HepG2 (cell line): ENCODE data around the gene SPON2. TPM values are rescaled to one million over a fixed set of nuclear protein-coding genes. Genes with fewer than 3 reads are reported as not detected.
A peak's percentile ranks its signal among the peaks of the same experiment; 100 is the strongest.

ENCODE experiments used
- ASH2L ChIP-seq: fragments of 300-600, 200-600 bp; sonication (generic); IDR thresholded peaks from 2 replicates; pipeline ENCODE4 v1.7.0; 2017; ENCODE audit warnings: low read depth, mild to moderate bottlenecking, moderate library complexity, mixed read lengths, low read length; ENCODE audit not compliant: insufficient read length
- CAMTA2 ChIP-seq: sonication (generic); formaldehyde crosslinking; IDR thresholded peaks from 2 replicates; pipeline ENCODE4 v1.4.0; 2020; ENCODE audit warnings: mild to moderate bottlenecking, missing genetic modification reagents, borderline replicate concordance
- CBX2 ChIP-seq, 2 experiments: fragments of 200-600 bp in 1 of 2; sonication (generic); formaldehyde crosslinking in 1 of 2; IDR thresholded peaks; 2 replicates each; pipeline versions ENCODE4 v1.7.0 to v1.8.1; 2018 to 2022; ENCODE audit warnings: low read depth in 2 of 2, low read length in 1 of 2, mild to moderate bottlenecking in 1 of 2, missing genetic modification reagents in 1 of 2
- CCDC6 ChIP-seq: sonication (generic); formaldehyde crosslinking; IDR thresholded peaks from 2 replicates; pipeline ENCODE4 v1.8.1; 2022; ENCODE audit warnings: mild to moderate bottlenecking, missing genetic modification reagents, moderate library complexity
- E2F2 ChIP-seq: sonication (generic); formaldehyde crosslinking; IDR thresholded peaks from 2 replicates; pipeline ENCODE4 v1.4.0; 2020; ENCODE audit warnings: missing genetic modification reagents, borderline replicate concordance
- KLF6 ChIP-seq: IDR thresholded peaks from 2 replicates; pipeline ENCODE4 v1.8.0; 2016; ENCODE audit warnings: missing biosample characterization, missing genetic modification reagents
- MED8 ChIP-seq: sonication (generic); formaldehyde crosslinking; IDR thresholded peaks from 2 replicates; pipeline ENCODE4 v1.8.1; 2023; ENCODE audit warnings: mild to moderate bottlenecking, missing genetic modification reagents; ENCODE audit not compliant: insufficient replicate concordance
- POGK ChIP-seq: sonication (generic); formaldehyde crosslinking; conservative IDR thresholded peaks from 2 replicates; pipeline ENCODE4 v1.8.0; 2022; ENCODE audit warnings: mild to moderate bottlenecking, moderate library complexity, missing genetic modification reagents
- REL ChIP-seq: sonication (generic); formaldehyde crosslinking; conservative IDR thresholded peaks from 2 replicates; pipeline ENCODE4 v1.8.0; 2022; ENCODE audit warnings: mild to moderate bottlenecking, missing genetic modification reagents, moderate library complexity
- TP53 ChIP-seq: sonication (generic); formaldehyde crosslinking; conservative IDR thresholded peaks from 2 replicates; pipeline ENCODE4 v1.4.0; 2020; ENCODE audit warnings: missing genetic modification reagents
- TSC22D2 ChIP-seq: sonication (generic); formaldehyde crosslinking; IDR thresholded peaks from 2 replicates; pipeline ENCODE4 v1.5.1; 2020; ENCODE audit warnings: missing genetic modification reagents, mild to moderate bottlenecking, borderline replicate concordance
- ZFAT ChIP-seq: sonication (generic); formaldehyde crosslinking; conservative IDR thresholded peaks from 2 replicates; pipeline ENCODE4 v1.8.1; 2023; ENCODE audit warnings: missing genetic modification reagents, inconsistent platforms
- ZNF138 ChIP-seq: sonication (generic); formaldehyde crosslinking; IDR thresholded peaks from 2 replicates; pipeline ENCODE4 v1.5.0; 2020; ENCODE audit warnings: mild to moderate bottlenecking, low read depth, missing genetic modification reagents
- ZNF562 ChIP-seq: sonication (generic); formaldehyde crosslinking; IDR thresholded peaks from 2 replicates; pipeline ENCODE4 v1.8.0; 2022; ENCODE audit warnings: missing genetic modification reagents, borderline replicate concordance
- ZNF7 ChIP-seq: IDR thresholded peaks from 2 replicates; pipeline ENCODE4 v1.6.1; 2016; ENCODE audit warnings: missing biosample characterization, missing genetic modification reagents
- polyA plus RNA-seq, 8 experiments: library from polyadenylated mRNA; depleted of rRNA in 3 of 8; stranded (reverse) in 7 of 8; unstranded in 1 of 8; fragments of >200 nt; fragmentation: Illumina TruSeq in 4 of 8; extraction: Trizol in 4 of 8; gene quantifications; 2 replicates each; pipeline versions ENCODE4 v1.2.1 to v1.2.3, GENCODE V29; 2011 to 2016; ENCODE audit warnings: low read depth in 4 of 8, missing spikeins in 1 of 8, mixed read lengths in 1 of 8; ENCODE audit not compliant: insufficient read depth in 1 of 8
- total RNA-seq, 5 experiments: library from RNA; depleted of rRNA; stranded (reverse); fragments of >200 nt; fragmentation: Illumina TruSeq; extraction: Trizol; gene quantifications; 2 replicates each; pipeline ENCODE4 v1.2.3, GENCODE V29; 2016; ENCODE audit warnings: low read depth in 1 of 5
- TF ChIP-seq, protein P1 (sequence below): sonication (generic); formaldehyde crosslinking; IDR thresholded peaks from 2 replicates; pipeline ENCODE4 v1.4.0; 2020; ENCODE audit warnings: missing genetic modification reagents
- TF ChIP-seq, protein P2 (sequence below): sonication (generic); formaldehyde crosslinking; IDR thresholded peaks from 2 replicates; pipeline ENCODE4 v1.5.0; 2020; ENCODE audit warnings: missing genetic modification reagents

SPON2 gene
- total and polyA plus RNA-seq, 2 of the 13 experiments (the other 11 are each of a cell fraction or from before 2014, with no cell fraction given), result 17.4 to 55.2 TPM

GRCh38 chr4:1204828-1205585 is 32.6 kb upstream of the SPON2 start (continued):
- TF ChIP-seq, protein P1, sequence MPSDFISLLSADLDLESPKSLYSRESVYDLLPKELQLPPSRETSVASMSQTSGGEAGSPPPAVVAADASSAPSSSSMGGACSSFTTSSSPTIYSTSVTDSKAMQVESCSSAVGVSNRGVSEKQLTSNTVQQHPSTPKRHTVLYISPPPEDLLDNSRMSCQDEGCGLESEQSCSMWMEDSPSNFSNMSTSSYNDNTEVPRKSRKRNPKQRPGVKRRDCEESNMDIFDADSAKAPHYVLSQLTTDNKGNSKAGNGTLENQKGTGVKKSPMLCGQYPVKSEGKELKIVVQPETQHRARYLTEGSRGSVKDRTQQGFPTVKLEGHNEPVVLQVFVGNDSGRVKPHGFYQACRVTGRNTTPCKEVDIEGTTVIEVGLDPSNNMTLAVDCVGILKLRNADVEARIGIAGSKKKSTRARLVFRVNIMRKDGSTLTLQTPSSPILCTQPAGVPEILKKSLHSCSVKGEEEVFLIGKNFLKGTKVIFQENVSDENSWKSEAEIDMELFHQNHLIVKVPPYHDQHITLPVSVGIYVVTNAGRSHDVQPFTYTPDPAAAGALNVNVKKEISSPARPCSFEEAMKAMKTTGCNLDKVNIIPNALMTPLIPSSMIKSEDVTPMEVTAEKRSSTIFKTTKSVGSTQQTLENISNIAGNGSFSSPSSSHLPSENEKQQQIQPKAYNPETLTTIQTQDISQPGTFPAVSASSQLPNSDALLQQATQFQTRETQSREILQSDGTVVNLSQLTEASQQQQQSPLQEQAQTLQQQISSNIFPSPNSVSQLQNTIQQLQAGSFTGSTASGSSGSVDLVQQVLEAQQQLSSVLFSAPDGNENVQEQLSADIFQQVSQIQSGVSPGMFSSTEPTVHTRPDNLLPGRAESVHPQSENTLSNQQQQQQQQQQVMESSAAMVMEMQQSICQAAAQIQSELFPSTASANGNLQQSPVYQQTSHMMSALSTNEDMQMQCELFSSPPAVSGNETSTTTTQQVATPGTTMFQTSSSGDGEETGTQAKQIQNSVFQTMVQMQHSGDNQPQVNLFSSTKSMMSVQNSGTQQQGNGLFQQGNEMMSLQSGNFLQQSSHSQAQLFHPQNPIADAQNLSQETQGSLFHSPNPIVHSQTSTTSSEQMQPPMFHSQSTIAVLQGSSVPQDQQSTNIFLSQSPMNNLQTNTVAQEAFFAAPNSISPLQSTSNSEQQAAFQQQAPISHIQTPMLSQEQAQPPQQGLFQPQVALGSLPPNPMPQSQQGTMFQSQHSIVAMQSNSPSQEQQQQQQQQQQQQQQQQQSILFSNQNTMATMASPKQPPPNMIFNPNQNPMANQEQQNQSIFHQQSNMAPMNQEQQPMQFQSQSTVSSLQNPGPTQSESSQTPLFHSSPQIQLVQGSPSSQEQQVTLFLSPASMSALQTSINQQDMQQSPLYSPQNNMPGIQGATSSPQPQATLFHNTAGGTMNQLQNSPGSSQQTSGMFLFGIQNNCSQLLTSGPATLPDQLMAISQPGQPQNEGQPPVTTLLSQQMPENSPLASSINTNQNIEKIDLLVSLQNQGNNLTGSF, result no peak
- TF ChIP-seq REL (CRISPR knock-in tag) (0 out of 2 replicates have a peak, but pooled peaks have one; percentile 52), MED8 (peak; percentile 90), CBX2 (IDR thresholded peaks at IDR 0.05; ENCODE audit: low read depth, low read length) (no peak), CBX2 (CRISPR knock-in tag; IDR thresholded peaks at IDR 0.05; ENCODE audit: low read depth) (no peak), TSC22D2 (CRISPR knock-in tag) (0 out of 2 replicates have a peak, but pooled peaks have one; percentile 28), CAMTA2 (CRISPR knock-in tag) (peak; percentile 78; the same call in 1 of the 2 replicates), POGK (CRISPR knock-in tag) (no peak), ZFAT (CRISPR knock-in tag) (no peak), ZNF562 (CRISPR knock-in tag) (0 out of 2 replicates have a peak, but pooled peaks have one; percentile 36), ASH2L (peak; percentile 51), KLF6 (CRISPR knock-in tag) (peak; percentile 86; the same call in 1 of the 2 replicates), ZNF138 (no peak), E2F2 (CRISPR knock-in tag) (peak; percentile 60; the same call in 1 of the 2 replicates), TP53 (CRISPR knock-in tag) (no peak), ZNF7 (CRISPR knock-in tag) (peak; percentile 34; the same call in 1 of the 2 replicates), CCDC6 (CRISPR knock-in tag) (peak; percentile 45; the same call in 1 of the 2 replicates)
- TF ChIP-seq, protein P2, sequence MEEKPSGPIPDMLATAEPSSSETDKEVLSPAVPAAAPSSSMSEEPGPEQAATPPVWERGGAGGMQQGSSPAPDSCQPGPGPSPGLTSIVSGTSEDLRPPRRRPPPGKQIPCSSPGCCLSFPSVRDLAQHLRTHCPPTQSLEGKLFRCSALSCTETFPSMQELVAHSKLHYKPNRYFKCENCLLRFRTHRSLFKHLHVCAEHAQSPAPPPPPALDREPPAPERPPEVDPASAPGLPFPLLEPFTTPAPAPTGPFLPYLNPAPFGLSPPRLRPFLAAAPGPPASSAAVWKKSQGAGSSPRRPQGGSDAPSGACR, result peak; percentile 85
